Erythroblast (primary cell): ENCODE data around the gene SMIM44.

ENCODE experiments used
- GATA1 ChIP-seq: IDR thresholded peaks from 2 replicates; pipeline ENCODE4 v1.6.1; 2011; ENCODE audit warnings: low read depth, mild to moderate bottlenecking, control low read depth, low read length, moderate library complexity
- POLR2A ChIP-seq: IDR thresholded peaks from 2 replicates; pipeline ENCODE4 v1.6.1; 2011; ENCODE audit warnings: mild to moderate bottlenecking, low read length

- TF ChIP-seq POLR2A (no peak), GATA1 (no peak)
These were observed 16.6 kb upstream of the SMIM44 start for GRCh38 chr19:3499738-3500428.
